ENCODE results near the gene ALCAM.

Gene ALCAM

DNA sequence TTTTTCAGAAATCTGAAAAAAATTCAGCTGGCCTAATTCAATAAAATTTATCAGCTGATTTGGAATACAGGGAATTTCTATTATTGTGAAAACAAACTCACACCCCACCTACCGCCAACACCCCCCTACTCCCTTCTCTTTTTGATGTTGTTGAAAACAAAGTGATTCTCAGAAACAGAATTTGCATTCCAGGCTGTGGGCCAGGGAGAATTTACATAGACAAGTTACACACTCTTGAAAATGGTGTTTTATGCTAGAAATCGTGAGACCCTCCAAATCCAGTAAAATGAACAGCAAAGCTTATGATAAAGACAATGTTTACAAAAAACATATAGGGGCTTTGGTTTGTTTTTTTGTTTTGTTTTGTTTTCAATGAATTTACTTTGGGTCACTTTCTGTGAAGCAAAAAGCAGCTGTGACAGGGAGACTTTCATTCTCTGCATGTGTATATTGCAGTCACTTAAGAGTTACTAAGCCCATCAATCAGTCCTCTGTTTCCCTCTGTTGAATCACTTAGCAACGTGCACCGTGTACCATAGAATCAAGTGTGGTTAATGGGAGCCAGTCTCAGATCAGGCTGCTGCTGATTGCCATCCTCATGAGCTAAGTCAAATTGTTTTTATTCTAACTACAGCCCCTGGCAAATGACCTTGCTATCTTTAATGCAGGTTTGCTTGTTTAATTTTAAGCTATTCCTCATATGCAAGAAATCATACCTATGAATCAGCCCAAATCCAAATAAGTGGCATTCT, 159.8 kb downstream of the ALCAM start:
- DNase-seq (ENCODE audit: low read depth, low spot score) = no peak
- H3K4me3 ChIP-seq (ENCODE audit: low read length) = no peak overlapping the region
- no CpG with 5 or more reads among the region's 4 CpGs for WGBS (ENCODE audit: insufficient coverage, insufficient read length)
- no peaks in the 10 kb centered on the region for H3K27me3 ChIP-seq (ENCODE audit: control insufficient read depth, insufficient read depth, low read length)
- H3K36me3 ChIP-seq (ENCODE audit: control insufficient read depth, insufficient read depth, low read length) = no peaks in the 10 kb centered on the region; the same call in 1 of the 2 replicates
- no peaks in the 10 kb centered on the region for H3K9me3 ChIP-seq (ENCODE audit: control insufficient read depth, insufficient read depth, low read length)
- no peak overlapping the region for H3K27ac ChIP-seq (ENCODE audit: low read length)
- no peaks in the 10 kb centered on the region for H3K4me1 ChIP-seq (ENCODE audit: control insufficient read depth, insufficient read depth, low read length)

DNA sequence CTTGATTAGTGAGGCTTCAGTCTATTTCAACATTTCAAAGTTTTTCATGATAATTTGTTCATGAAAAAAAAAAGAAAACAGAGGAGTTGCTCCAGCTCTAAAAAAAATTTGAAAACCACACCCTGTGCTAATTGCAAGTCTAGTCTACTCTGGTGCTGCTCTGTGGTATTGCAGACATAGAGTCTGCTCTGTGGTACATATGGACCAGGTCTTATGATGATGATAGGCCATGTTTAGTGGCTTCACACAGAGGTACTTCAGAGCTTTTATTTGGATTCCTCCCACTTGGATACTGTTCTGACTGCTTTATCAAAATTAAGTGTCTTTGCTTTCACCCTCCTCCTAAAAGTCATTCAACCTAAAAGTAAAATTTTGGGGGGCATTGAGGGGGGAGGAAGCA, 160.8 kb downstream of the ALCAM start:
- Histone ChIP-seq H3K4me1 (ENCODE audit: control insufficient read depth, insufficient read depth, low read length) (no peaks in the 10 kb centered on the region), H3K27me3 (ENCODE audit: control insufficient read depth, insufficient read depth, low read length) (no peaks in the 10 kb centered on the region), H3K27ac (ENCODE audit: low read length) (no peak overlapping the region), H3K9me3 (ENCODE audit: control insufficient read depth, insufficient read depth, low read length) (no peaks in the 10 kb centered on the region), H3K4me3 (ENCODE audit: low read length) (no peak overlapping the region), H3K36me3 (ENCODE audit: control insufficient read depth, insufficient read depth, low read length) (no peaks in the 10 kb centered on the region; the same call in 1 of the 2 replicates)
- no peak for DNase-seq (ENCODE audit: low read depth, low spot score)

DNA sequence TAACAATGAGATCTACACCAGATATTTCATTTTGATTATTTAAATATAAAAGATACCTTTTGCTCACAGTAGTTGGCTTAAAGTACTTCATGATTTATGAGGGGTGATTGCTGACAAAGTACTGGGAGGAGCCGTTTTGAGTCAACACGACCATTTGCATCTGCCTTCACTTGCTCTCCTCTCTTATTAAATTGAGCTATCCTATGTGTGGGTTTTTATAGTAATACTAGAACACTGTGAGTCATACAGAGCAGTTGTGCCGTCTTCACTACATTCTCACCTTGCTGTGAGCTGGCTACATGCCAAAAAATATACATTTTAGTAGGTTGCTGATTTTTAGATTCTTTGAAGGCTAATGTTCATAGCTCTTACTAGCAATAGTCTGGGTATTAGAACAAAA, 161.2 kb downstream of the ALCAM start:
- H3K4me3 ChIP-seq (ENCODE audit: low read length) = no peak overlapping the region
- no peaks in the 10 kb centered on the region for H3K27me3 ChIP-seq (ENCODE audit: control insufficient read depth, insufficient read depth, low read length)
- H3K9me3 ChIP-seq (ENCODE audit: control insufficient read depth, insufficient read depth, low read length) = no peaks in the 10 kb centered on the region
- WGBS (ENCODE audit: insufficient coverage, insufficient read length) = no CpG with 5 or more reads among the region's 3 CpGs
- no peaks in the 10 kb centered on the region; the same call in 1 of the 2 replicates for H3K36me3 ChIP-seq (ENCODE audit: control insufficient read depth, insufficient read depth, low read length)
- H3K27ac ChIP-seq (ENCODE audit: low read length) = no peak overlapping the region
- H3K4me1 ChIP-seq (ENCODE audit: control insufficient read depth, insufficient read depth, low read length) = no peaks in the 10 kb centered on the region
- DNase-seq (ENCODE audit: low read depth, low spot score) = no peak

- no peaks in the 10 kb centered on the region for H3K9me3 ChIP-seq (ENCODE audit: control insufficient read depth, insufficient read depth, low read length)
- DNase-seq (ENCODE audit: low read depth, low spot score) = no peak
- WGBS (ENCODE audit: insufficient coverage, insufficient read length) = no CpG with 5 or more reads among the region's 2 CpGs
Measured at GRCh38 chr3:105528955-105529354, 162.2 kb downstream of the ALCAM start.

DNA sequence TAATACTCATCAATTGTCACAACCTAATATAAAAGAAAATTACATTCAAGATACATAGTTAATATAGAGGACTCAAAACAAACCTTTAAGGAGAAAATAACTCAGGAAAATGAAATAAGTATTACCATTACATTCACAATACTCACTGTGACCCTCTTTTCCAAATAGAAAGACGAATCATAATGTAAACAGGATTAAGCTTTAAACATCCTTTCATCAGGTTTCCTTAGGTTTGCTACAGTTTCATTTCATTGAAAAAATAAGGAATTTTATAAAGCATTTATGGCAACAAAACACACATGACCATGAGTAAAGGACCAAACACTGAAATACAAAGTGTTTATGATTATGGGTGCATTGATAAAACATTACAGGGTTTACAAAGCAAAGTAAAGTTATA, 162.7 kb downstream of the ALCAM start:
- Histone ChIP-seq H3K4me1 (ENCODE audit: control insufficient read depth, insufficient read depth, low read length) (no peaks in the 10 kb centered on the region), H3K9me3 (ENCODE audit: control insufficient read depth, insufficient read depth, low read length) (no peaks in the 10 kb centered on the region), H3K4me3 (ENCODE audit: low read length) (no peak overlapping the region), H3K27me3 (ENCODE audit: control insufficient read depth, insufficient read depth, low read length) (no peaks in the 10 kb centered on the region), H3K36me3 (ENCODE audit: control insufficient read depth, insufficient read depth, low read length) (no peaks in the 10 kb centered on the region), H3K27ac (ENCODE audit: low read length) (no peak overlapping the region)
- no CpG with 5 or more reads among the region's 1 CpG for WGBS (ENCODE audit: insufficient coverage, insufficient read length)
- DNase-seq (ENCODE audit: low read depth, low spot score) = no peak

More at GRCh38 chr3:105528955-105529354, 162.2 kb downstream of the ALCAM start:
- H3K27ac ChIP-seq (ENCODE audit: low read length) = no peak overlapping the region
- H3K36me3 ChIP-seq (ENCODE audit: control insufficient read depth, insufficient read depth, low read length) = no peaks in the 10 kb centered on the region; the same call in 1 of the 2 replicates
- H3K27me3 ChIP-seq (ENCODE audit: control insufficient read depth, insufficient read depth, low read length) = no peaks in the 10 kb centered on the region
- H3K4me1 ChIP-seq (ENCODE audit: control insufficient read depth, insufficient read depth, low read length) = no peaks in the 10 kb centered on the region
- no peak overlapping the region for H3K4me3 ChIP-seq (ENCODE audit: low read length)

DNA sequence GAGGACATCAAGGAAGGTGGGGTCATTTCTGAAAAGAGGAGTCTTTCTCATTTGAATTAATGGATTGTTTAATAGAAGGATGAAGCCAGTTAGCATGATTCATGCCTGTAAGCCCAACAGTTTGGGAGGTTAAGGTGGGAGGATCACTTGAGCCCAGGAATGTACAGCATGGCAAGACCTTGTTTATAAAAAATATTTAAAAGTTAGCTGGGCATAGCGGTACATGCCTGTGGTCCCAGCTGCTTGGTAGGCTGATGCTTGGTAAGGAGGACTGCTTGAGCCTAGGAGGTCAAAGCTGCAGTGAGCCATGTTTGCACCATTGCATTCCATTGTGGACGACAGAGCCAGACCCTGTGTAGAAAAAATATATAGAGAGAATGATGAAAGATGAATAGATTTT, 165.5 kb downstream of the ALCAM start:
- Histone ChIP-seq H3K4me1 (ENCODE audit: control insufficient read depth, insufficient read depth, low read length) (no peaks in the 10 kb centered on the region), H3K36me3 (ENCODE audit: control insufficient read depth, insufficient read depth, low read length) (no peaks in the 10 kb centered on the region), H3K4me3 (ENCODE audit: low read length) (no peak overlapping the region), H3K27ac (ENCODE audit: low read length) (no peak overlapping the region), H3K27me3 (ENCODE audit: control insufficient read depth, insufficient read depth, low read length) (no peaks in the 10 kb centered on the region), H3K9me3 (ENCODE audit: control insufficient read depth, insufficient read depth, low read length) (no peaks in the 10 kb centered on the region)
- WGBS (ENCODE audit: insufficient coverage, insufficient read length) = no CpG with 5 or more reads among the region's 2 CpGs
- DNase-seq (ENCODE audit: low read depth, low spot score) = no peak

- H3K4me3 ChIP-seq (ENCODE audit: low read length) = no peak overlapping the region
- no peaks in the 10 kb centered on the region for H3K9me3 ChIP-seq (ENCODE audit: control insufficient read depth, insufficient read depth, low read length)
- H3K27ac ChIP-seq (ENCODE audit: low read length) = no peak overlapping the region
- H3K27me3 ChIP-seq (ENCODE audit: control insufficient read depth, insufficient read depth, low read length) = no peaks in the 10 kb centered on the region
- H3K4me1 ChIP-seq (ENCODE audit: control insufficient read depth, insufficient read depth, low read length) = no peaks in the 10 kb centered on the region
- DNase-seq (ENCODE audit: low read depth, low spot score) = no peak
- H3K36me3 ChIP-seq (ENCODE audit: control insufficient read depth, insufficient read depth, low read length) = no peaks in the 10 kb centered on the region
- WGBS (ENCODE audit: insufficient coverage, insufficient read length) = no CpG with 5 or more reads among the region's 3 CpGs
Measured at GRCh38 chr3:105533960-105534359, 167.3 kb downstream of the ALCAM start.

GRCh38 chr3:105534491-105534890, 167.8 kb downstream of the ALCAM start:
- no CpG with 5 or more reads among the region's 5 CpGs for WGBS (ENCODE audit: insufficient coverage, insufficient read length)
- Histone ChIP-seq H3K27me3 (ENCODE audit: control insufficient read depth, insufficient read depth, low read length) (no peaks in the 10 kb centered on the region), H3K36me3 (ENCODE audit: control insufficient read depth, insufficient read depth, low read length) (no peaks in the 10 kb centered on the region), H3K27ac (ENCODE audit: low read length) (no peak overlapping the region), H3K9me3 (ENCODE audit: control insufficient read depth, insufficient read depth, low read length) (no peaks in the 10 kb centered on the region), H3K4me3 (ENCODE audit: low read length) (no peak overlapping the region), H3K4me1 (ENCODE audit: control insufficient read depth, insufficient read depth, low read length) (no peaks in the 10 kb centered on the region)
- DNase-seq (ENCODE audit: low read depth, low spot score) = no peak

DNA sequence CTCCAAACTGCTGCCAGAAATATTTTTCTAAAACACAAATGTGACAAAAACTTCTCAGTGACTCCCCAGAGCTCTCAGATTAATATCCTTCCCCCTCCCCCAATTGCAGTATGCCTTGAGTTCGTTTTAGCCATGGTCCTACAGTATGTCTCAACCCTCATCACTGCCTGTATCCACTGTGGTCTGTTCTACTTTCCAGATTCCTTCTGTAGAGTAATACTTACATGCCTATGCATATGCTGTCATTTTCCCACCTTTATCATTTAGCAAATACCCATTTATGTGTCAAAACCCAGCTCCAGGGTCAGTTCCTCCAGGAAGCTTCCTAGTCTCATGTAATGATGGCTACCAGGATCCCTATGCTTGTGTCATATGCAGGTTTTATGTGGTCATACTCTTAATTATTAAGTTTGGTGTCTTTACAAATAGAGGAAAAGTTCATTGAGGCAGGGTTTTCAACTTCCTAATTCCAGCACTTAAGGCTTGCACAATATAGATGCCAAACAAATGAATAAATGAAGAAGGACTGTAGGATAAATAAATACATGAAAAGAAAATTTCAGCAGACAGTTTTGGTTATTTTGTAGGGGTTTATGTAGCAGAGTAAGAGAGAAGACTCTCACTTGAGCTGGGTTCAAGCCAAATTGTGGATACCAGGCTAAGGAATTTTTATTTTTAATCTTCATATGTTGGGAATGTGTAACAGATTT, 170.8 kb downstream of the ALCAM start:
- Histone ChIP-seq H3K9me3 (ENCODE audit: control insufficient read depth, insufficient read depth, low read length) (no peaks in the 10 kb centered on the region), H3K4me3 (ENCODE audit: low read length) (no peak overlapping the region), H3K36me3 (ENCODE audit: control insufficient read depth, insufficient read depth, low read length) (peaks cover 2% of the 10 kb centered on the region; the same call in 1 of the 2 replicates), H3K27me3 (ENCODE audit: control insufficient read depth, insufficient read depth, low read length) (no peaks in the 10 kb centered on the region), H3K4me1 (ENCODE audit: control insufficient read depth, insufficient read depth, low read length) (no peaks in the 10 kb centered on the region), H3K27ac (ENCODE audit: low read length) (no peak overlapping the region)
- no CpG with 5 or more reads among the region's 1 CpG for WGBS (ENCODE audit: insufficient coverage, insufficient read length)
- no peak for DNase-seq (ENCODE audit: low read depth, low spot score)

- H3K27ac ChIP-seq (ENCODE audit: low read length) = no peak overlapping the region
- H3K27me3 ChIP-seq (ENCODE audit: control insufficient read depth, insufficient read depth, low read length) = no peaks in the 10 kb centered on the region
- no peaks in the 10 kb centered on the region for H3K9me3 ChIP-seq (ENCODE audit: control insufficient read depth, insufficient read depth, low read length)
- WGBS (ENCODE audit: insufficient coverage, insufficient read length) = no CpG with 5 or more reads among the region's 5 CpGs
- H3K4me3 ChIP-seq (ENCODE audit: low read length) = no peak overlapping the region
- H3K36me3 ChIP-seq (ENCODE audit: control insufficient read depth, insufficient read depth, low read length) = peaks cover 2% of the 10 kb centered on the region; the same call in 1 of the 2 replicates
- H3K4me1 ChIP-seq (ENCODE audit: control insufficient read depth, insufficient read depth, low read length) = no peaks in the 10 kb centered on the region
- DNase-seq (ENCODE audit: low read depth, low spot score) = no peak
Measured at GRCh38 chr3:105538483-105538882, 171.8 kb downstream of the ALCAM start.
